ENCODE measurements around the gene ZNHIT1.

The ZNHIT1 gene

GRCh38 chr7:101220295-101220694 lies 2.3 kb downstream of the ZNHIT1 start:
- no peak for DNase-seq

DNA sequence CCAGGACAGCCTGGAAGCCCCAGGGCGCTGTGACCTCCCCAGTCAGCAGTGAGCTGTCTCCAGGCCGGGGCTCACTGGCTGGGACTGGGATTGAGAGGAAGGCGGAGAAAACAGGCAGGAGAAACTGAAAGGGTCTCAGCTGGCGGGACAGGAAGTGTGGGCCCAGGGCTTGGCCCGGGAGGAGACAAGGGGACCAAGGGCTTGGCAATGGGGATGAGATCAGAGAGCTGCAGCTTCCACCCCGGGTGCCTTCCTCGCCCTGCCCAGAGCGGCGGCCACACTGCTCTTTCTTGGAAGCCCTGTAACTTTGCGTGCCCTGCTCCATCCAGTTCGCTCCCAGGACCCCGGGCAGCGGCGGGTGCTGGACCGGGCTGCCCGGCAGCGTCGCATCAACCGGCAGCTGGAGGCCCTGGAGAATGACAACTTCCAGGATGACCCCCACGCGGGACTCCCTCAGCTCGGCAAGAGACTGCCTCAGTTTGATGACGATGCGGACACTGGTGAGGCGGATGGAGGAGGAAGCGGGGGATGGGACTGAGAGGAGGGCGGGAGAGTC lies 4.4 kb downstream of the ZNHIT1 start:
- DNase-seq: no peak

DNA sequence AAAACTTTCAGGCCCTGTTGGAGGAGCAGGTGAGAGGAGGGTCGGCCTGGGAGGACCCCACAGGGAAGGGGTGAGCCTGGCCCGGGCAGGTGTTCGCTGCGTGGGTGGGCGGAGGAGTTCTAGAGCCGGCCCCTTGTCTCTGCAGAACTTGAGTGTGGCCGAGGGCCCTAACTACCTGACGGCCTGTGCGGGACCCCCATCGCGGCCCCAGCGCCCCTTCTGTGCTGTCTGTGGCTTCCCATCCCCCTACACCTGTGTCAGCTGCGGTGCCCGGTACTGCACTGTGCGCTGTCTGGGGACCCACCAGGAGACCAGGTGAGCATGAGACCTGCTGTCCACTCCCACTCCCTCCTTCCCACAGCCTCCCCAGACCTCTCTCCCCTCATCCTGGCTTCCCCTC lies 5.6 kb downstream of the ZNHIT1 start:
- no peak for DNase-seq

DNA sequence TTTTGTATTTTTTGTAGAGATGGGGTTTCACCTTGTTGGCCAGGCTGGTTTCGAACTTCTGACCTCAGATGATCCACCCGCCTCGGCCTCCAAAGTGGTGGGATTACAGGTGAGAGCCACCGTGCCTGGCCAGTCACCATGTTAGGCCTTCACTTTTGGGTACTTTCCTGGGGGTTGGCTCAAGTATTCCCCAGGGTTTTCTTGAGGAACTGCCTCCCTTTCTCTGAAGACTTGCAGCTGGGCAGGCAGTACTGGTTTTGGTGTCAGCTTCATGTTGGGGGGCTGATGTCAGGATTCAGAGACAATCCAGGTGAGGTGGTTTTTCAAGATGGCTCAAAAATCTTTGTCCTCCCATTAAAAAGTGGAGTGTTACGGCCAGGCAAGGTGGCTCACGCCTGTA lies 7.7 kb downstream of the ZNHIT1 start:
- DNase-seq: no peak

DNA sequence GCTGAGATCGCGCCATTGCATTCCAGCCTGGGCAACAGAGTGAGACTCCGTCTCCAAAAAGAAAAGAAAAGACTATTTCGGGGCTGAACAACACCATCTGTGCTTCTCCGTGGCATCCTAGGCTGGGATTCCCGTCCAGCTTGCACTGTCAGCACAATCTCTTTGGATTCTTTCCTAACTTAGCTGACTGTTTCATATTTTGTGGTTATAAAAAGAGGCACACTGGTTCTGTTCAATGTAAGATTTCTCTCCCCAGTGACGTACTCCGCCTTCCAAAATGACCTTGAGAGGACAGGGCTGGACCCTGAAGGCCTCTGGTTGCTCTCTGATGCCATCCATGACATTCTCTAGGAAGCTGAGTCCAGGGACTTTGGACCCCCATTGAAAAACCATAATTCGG lies 8.8 kb downstream of the ZNHIT1 start:
- no peak for DNase-seq

DNA sequence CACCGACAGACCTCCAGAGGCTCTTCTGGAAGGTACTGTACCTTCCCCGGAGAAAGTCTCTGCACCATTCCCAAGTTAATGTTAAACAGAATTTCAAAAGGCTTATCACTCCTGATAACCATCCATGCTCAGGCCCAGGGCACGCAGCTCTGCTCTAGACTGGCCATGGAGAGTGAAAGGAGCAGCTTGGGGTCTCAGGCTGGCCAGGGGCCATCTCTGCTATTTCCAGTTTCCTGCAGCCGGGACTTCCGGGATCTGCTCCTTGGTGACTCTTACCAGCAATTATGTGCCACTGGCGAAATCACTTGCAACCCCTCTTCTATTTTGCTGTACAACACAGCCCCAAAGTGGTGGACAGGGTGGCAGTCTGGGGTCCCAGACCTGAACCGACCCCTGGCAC lies 13.7 kb downstream of the ZNHIT1 start:
- DNase-seq: no peak

DNA sequence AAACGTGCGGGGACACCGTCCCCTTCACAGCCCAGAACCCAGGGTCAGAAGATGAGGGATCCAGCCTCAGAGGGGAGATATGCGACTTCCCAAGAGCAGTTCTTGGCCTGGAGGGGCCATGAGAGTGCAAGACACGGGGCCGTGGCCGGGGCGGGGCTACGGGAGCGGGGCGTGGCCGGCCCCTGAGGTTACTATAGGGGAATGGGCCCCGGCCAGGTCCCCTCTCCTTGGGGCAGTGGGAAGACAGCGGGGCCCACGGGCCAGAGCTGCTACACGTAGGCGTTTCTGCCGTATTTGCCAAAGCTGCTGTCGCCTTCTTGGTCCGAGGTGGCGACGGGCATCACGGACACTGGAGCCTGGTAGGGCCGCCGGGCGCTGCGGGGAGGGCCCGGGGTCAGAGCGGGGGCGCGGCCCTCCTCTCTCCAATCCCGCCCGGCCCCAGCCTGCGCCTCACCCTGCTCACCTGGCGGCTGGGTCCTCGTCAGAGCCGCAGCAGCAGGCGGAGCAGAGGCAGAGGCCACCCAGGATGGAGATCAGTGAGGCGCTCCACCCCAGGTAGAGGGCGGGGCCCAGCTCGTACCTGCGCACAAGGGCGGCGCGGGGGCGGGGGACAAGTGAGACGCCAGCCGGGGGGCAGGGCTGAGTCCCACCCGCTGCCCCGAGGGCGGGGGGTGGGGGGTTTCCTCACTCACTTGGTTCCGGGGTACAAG lies 14.3 kb downstream of the ZNHIT1 start:
- no peak for DNase-seq

GRCh38 chr7:101233907-101234547 lies 16.1 kb downstream of the ZNHIT1 start:
- no peak for DNase-seq

DNA sequence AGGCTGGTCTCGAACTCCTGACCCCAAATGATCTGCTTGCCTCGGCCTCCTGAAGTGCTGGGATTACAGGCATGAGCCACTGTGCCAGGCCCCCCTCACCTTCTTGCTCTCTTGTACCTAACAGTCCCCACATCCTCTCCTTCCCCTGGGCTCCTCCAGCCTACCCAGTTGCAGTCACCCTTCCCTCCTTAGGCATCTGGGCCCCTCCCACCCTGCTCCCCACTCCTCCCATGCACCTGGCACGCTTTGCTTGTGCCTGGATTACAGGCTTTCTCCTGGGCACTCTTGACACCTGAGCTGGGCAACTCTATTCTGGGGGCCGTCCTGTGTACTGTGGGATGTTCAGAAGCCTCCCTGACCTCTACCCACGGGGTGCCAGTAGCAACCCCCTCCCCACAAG lies 16.7 kb downstream of the ZNHIT1 start:
- no peak for DNase-seq

DNA sequence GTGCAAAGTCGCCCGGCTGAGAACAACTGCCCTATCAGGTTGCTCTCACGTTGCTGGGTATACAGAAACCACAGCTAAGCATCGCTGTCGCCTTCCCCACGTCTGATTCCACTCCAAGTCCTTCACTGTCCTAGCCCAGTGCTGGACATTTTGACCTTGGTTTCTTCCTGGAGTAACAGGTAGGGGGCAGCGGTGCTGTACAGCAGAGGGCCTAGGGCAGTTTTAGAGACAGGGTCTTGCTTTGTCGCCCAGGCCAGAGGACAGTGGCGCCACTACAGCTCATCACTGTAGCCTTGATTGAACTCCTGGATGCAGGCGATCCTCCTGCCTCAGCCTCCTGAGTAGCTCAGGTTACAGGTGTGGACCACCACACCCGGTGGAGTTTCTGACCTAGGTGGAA lies 17.1 kb downstream of the ZNHIT1 start:
- no peak for DNase-seq

DNA sequence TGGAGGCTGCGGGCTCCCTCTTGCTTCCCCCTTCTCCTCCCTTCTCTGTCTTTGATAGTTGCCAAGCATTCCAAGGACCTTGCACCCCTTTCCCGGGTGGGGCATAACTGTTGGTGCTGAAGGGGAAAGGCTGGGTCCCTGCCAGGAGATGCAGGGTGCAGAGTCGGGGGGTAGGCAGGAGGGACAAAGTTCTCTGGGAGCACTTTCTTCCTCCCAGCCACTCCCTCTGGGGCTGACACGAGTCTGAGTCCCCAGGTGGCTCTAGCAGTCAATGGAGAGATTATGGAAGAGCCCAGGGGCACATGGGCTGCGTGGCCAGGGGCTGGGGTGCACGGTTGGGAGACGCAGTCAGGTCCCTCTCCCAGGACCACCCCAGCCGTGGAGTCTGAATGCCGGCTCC lies 17.6 kb downstream of the ZNHIT1 start:
- DNase-seq: no peak

DNA sequence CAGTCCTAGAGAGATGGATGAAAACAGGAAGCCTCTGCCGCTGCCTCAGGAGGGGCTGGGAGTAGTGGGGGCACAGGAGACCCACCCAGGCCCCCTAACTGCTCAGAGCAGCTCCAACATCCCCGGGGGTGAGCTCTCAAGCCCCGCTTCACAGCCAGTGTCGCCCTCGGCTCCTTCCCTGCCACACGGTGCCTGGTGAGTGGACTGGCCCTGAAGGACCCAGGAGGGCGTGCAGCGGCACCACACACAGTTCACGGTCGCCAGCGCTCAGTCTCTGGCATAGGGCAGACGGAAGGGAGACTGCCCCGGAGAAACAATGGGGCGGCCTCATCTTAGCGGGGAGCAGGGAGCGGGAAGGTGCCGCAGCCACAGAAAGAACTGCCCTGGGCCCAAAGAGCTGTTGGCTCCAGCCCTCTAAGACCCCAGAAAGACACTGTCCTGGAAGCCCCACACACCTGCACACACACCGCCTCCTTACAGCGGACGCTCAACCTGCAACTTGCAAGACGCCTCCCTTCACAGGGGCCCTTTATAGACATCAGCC lies 18.4 kb downstream of the ZNHIT1 start:
- DNase-seq: no peak

- DNase-seq: no peak
Measured at GRCh38 chr7:101237206-101238067, 19.5 kb downstream of the ZNHIT1 start, which contains the start of gene CLDN15. Gene CLDN15 (minus strand): TSS chr7:101237802. CDS start chr7:101237581, 221 bp downstream.

DNA sequence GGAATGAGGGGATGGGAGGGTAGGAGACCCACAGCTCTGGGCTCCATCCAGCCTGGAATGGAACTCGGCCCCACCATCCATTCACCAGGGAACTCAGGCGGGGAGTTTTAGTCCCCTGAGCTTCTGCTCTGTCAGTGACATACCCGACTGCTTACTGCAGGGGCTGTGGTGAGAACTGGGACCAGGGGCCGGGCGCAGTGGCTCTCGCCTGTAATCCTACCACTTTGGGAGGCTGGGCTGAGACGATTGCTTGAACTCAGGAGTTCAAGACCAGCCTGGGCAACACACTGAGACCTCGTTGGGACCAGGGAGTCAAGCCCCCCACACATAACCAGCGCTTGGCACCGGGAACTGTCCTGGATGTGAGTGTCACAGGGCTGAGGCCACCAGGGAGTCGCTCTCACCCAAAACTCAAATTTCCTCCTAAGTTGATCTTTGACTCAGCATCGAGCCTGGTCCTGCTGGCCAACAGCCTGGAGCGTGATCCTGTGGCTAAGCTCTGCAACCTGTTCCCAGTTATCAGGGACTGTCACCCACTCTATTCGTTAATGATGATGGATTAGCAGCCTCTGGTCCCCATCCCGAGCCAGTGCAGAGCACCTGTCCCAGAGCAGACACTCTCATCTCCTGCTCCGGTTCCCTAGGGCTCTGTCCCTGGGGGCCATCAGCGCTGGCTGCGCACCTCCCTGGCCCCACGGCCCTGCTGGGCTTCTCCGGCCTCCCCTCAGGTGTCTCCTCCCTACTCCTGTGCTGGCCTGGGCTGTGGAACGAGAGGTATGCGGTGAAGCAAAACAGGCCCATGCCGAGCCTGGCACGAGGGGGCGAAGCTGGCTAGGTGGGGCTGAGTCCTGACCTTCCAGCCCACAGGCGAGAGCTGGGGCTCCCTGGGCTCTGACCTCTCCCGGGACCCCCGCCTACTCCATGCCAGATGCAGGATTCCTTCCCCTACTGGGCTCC lies 20.5 kb downstream of the ZNHIT1 start:
- DNase-seq: no peak

DNA sequence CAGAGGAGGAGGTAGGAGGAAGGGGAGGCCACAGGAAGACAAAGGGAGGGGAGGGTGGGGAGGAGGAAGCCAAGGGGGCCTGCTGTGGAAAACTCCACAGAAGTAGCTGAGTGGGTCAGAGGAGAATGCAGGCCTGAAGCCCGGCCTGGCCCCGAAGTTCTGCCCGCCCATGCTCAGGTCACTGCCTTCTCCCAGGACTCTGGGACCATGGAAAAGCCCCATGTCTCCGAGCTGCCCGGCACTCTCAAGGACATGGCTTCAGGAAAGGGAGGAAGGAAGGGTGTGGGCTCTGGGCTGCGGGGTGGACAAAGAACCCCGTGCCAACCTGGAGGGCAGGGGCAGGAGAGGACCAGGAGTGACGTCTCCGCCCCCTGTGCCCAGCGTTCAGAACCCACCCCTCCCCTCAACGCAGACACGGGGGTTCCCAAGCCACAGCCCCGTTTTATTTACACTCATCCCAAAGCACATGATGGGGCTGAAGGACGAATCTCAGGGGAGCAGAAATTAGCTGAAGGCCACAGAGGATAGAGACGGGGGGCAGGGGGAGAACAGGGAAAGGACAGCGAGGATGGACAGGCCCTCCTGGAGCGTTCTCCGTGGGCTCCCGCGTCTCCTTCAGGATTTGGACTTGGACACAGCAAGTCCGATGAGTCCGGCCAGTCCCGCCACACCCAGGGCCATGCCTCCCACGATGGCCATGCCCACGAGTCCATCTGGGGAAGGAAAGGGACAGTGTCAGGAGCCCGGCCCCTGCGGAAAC lies 21.4 kb downstream of the ZNHIT1 start:
- DNase-seq: no peak

- DNase-seq: no peak
Measured at GRCh38 chr7:101239951-101240220, 21.9 kb downstream of the ZNHIT1 start.

DNA sequence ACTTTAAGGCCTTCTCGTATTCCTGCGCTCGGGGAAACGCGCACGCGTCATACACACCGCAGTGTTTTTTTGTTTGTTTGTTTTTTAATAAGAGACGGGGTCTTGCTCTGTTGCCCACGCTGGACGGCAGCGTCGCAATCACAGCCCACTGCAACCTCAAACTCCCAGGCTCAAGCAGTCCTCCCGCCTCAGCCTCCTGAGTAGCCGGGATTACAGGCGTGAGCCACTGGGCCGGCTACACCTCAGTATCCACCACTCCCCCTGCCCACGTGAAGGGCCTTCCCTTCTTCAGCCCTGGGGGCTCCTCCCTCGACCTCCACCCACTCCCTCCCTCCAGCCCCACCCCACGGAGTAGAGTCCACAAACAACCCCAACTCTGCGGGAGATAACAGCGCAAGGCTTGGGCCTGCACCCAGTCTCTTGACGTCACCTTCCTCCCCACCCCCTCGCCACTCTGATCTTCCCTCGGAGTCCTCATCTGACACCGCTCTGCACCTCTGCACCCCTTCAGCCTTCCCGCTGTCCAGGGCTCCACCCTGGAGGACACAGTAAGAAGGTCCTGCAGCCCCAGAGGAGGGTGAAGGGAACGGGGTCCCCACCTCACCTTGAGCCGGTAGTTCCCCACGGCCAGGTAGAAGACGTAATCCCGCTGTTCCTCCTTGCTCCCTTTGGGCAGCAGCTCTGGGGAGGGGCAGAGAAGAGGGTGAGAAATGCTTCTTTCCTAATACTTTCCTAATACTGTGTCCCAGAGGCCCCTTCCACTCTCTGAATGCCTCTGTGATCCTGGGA lies 22.5 kb downstream of the ZNHIT1 start:
- no peak for DNase-seq

- DNase-seq: no peak
Measured at GRCh38 chr7:101241015-101241363, 23.0 kb downstream of the ZNHIT1 start.

GRCh38 chr7:101241443-101242349 lies 23.7 kb downstream of the ZNHIT1 start:
- DNase-seq: no peak

All from CD4-positive, alpha-beta T cell treated with Interleukin-6 for 4 hours (primary cell).